ENCODE measurements around the gene DENND10.

- TF ChIP-seq CTCF (conservative IDR thresholded peaks at IDR 0.05; ENCODE audit: low read depth in 2 of 2): no peak
- no peak for TF ChIP-seq EZH2 (IDR thresholded peaks at IDR 0.05; ENCODE audit: low read depth, unreplicated experiment)
- TF ChIP-seq EZH2phosphoT487 (IDR thresholded peaks at IDR 0.05; ENCODE audit: unreplicated experiment): no peak
- TF ChIP-seq POLR2AphosphoS5 (IDR thresholded peaks at IDR 0.05; ENCODE audit: low read depth): no peak
- TF ChIP-seq CREB1 (CRISPR knock-in tag; IDR thresholded peaks at IDR 0.05; ENCODE audit: low read depth): no peak
- TF ChIP-seq REST (IDR thresholded peaks at IDR 0.05; ENCODE audit: unreplicated experiment): no peak
- TF ChIP-seq NANOG (IDR thresholded peaks at IDR 0.05; ENCODE audit: borderline replicate concordance): no peak
Observed at GRCh38 chr10:119070395-119071165, 33.3 kb upstream of the DENND10 start.

Data from GM23338 (cell line).